Glomerular visceral epithelial cell (primary cell): Measurements from ENCODE around the gene CPEB3.
"Not testable (repeated sequence)": the region's sequence is repeated elsewhere in the genome, so short reads cannot be mapped to it uniquely, and the experiment has no call there.

Experiments
- DNase-seq: peaks from one replicate; pipeline ENCODE4 v3.0.0-alpha.2; 2016; ENCODE audit errors: extremely low spot score

Gene CPEB3

DNA sequence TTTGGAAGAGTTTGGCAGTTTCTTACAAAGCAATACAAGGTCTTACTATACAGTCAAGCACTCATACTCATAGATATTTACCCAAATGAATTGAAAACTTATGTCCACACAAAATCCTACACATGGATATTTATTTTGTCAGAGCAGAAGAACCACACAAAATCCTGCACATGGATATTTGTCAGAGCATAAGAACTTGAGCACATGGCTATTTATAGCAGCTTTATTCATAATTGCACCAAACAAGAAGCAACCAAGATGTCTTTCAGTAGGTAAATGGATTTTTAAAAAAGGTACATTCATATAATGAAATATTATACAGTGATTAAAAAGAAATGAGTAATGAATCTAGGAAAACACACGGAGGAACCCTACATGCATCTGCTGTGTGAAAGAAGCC is 251.9 kb downstream of the CPEB3 start:
- no peak for DNase-seq

DNA sequence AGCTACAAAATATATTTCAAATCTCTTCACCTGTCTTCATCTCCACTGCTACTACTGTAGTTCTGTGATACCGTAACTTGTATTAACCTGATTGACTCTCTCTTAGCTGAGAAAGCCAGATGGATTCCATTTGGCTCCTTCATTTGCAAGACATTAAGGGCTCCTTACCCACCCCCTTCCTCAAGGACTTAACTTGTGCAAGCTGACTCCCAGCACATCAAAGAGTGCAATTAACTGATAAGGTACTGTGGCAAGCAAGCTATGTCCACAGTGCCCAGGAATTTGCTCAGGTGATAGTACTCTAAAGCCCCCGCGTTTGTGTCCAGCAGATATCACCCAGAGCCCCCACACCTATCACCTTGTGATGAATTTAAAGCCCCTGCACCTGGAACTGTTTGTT is 257.8 kb downstream of the CPEB3 start:
- DNase-seq: not testable (repeated sequence)

DNA sequence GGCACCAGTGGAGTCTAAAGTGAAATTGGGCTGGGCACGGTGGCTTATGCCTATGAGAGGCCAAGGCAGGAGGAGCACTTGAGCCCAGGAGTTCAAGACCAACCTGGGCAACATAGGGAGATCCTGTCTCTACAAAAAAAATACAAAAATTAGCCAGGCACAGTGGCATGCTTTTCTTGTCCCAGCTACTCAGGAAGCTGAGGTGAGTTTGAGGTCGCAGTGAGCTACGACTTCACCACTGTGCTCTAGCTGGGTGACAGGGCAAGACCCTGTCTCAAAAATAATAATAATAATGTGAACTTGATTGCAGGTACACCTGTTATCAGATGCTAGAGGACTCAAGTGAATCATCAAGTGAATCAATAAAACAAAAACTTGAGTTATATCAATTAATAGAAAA is 259.3 kb downstream of the CPEB3 start:
- no peak for DNase-seq

DNA sequence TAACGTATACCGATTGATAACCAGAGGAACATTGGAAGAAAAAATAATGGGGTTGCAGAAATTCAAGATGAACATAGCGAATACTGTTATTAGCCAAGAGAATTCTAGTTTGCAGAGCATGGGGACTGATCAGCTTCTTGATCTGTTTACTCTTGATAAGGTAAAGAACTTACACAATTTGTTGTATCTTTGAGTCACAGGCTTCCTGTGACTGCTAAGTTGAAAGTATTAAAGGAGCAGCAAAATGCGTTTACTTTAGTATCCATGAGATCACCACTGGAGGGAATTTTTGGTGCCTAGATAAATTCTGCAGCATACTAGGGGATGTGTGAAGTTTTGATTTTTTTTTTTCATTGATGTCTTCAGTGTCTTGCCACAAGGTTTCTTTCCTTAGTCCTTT is 263.7 kb downstream of the CPEB3 start:
- no peak for DNase-seq

DNA sequence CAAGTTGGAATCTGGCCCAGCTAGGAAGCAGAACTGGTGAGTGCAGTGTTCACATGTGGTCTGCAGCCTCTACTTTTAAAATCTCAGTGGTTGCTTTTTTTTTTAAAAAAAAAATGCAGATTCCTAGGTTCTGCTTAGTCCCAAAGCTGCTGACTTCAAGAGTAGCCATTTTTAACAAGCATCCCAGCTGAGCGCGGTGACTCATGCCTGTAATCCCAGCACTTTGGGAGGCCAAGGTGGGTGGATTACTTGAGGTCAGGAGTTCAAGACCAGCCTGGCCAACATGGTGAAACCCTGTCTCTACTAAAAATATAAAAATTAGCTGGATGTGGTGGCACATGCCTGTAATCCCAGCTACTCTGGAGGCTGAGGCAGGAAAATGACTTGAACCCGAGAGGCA is 265.5 kb downstream of the CPEB3 start:
- DNase-seq: not testable (repeated sequence)

- peak; percentile 8 for DNase-seq
These were observed 266.2 kb downstream of the CPEB3 start for GRCh38 chr10:92024700-92025099.

DNA sequence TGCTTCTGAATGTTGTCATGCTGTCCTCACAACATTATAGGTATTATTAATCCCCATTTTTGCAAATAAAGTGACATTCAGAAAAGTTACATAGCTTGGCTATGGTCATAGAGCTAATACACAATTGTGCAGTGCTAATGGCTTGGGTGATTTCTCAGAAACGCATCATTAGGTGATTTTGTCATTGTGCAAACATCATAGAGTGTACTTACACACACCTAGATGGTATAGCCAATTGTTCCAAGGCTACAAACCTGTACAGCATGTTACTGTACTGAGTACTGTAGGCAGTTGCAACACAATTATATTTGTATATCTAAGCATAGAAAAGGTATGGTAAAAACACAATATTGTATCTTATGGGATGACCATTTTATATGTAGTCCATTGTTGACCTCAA is 276.3 kb downstream of the CPEB3 start:
- no peak for DNase-seq

DNA sequence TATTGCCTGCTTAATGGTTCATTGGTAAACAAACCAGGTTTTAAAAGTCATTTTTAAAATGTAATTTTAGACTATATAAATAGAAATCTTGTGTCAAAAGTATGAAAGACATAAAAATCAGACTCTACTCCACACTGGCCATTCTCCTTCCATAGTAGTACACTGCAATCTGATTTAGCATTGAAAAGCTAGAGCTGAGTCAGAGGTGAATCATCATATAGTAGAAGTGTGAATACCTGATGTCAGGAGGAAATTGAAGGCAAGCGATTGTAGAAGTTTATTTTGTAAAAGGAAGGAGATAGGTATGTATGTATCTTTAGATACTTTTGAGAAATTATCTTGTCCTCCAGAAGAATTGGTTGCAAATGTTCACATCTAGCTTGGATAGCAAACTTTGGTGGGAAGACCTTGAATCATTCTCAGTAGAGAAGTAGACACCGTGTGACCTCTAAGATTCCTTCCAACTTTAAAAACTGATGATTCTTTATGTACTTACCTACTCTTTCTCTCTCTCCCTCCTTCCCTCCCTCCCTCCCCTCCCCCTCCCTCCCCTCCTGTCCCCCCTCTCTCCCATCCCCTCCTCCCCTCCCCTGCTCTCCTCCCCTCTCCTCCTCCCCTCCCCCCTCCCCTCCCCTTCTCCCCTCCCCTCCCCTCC is 279.2 kb downstream of the CPEB3 start:
- DNase-seq: peak; percentile 55

DNA sequence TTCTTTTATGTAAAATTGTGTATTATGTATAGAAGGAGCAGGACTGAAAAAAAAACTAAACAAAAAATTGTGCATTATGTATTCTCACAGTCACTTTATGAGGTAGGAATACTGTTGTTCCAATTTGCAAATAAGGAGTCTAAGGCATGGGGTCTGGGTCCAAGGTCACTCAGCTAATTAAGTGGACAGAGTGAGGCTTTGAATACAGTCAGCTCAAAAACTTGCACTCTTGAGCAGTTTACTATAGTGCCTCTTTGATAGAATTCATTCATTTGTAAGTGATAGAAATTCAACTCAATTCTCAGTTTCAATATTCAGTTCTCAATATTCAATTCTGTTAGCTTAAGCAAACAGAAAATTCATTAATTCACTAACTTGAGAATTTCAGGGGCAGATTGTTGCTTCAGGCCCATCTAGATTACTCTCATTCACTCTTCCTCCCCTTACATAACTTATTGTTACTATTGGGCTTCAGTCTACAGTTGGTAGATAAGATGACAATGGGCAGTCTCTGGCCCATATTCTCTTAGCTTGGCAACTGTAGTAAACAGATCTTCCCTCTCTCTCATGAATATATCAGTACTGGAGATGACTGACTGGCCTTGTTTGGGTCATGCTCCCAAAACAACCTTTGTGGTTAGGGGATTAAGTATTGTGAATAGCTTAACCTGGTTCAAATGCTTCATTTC is 280.7 kb downstream of the CPEB3 start:
- DNase-seq: no peak

GRCh38 chr10:92009445-92009844 is 281.4 kb downstream of the CPEB3 start:
- DNase-seq: no peak

DNA sequence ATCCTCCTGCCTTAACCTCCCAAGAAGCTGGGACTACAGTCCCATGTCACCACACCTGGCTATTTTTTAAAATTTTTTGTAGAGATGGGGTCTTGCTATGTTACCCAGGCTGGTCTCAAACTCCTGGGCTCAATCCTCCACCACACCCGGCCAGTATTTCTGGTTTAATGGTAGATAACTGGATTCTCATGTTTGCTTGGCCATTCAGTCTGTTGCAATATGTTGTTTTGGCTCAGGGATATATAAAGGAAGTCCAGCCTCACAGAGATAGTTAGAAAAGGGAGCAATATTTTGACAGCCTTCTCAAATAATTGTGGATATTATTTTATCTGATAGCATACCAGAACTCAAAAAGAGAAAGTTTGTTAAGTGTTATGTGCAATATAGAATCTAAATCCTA is 284.9 kb downstream of the CPEB3 start:
- no peak for DNase-seq

GRCh38 chr10:92003258-92003657 is 287.6 kb downstream of the CPEB3 start:
- no peak for DNase-seq

DNA sequence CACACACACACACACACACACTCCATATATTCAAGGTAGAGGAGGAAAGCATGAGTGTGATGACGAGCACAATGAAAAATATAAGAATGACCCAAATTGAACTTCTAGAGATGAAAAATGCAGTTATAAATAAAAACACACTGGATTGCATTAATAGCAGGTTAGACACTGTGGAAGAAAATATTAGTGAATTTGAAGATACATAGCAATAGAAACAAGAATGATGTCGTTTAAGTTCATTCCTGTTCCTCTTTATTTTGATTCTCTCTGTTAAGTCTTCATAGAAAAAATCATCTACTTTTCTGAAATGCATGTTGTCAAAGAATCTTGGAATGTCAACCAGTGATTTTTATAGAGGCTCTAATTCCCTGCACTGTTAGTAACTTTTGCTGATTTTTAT is 288.9 kb downstream of the CPEB3 start:
- no peak for DNase-seq

DNA sequence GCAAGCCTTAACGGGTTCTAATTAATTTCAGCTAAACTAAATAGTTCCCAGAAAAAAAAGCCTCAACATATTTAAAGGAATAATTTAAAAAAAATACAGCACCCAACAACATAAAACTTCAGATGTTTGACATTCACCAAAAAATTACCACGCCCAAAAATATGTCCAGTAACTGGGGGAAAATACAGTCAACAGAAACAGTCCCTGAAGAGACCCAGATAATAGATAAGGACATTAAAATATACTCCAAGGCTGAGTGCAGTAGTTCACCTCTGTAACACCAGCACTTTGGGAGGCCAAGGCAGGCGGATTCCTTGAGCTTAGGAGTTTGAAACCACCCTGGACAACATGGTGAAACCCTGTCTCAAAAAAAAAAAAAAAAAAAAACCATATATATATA is 289.3 kb downstream of the CPEB3 start:
- no peak for DNase-seq
